HG03439 (cell line): ENCODE measurements around the gene CFD.

Experiments used
- ATAC-seq: cut with Tn5 transposase; IDR thresholded peaks from one replicate; pipeline ENCODE4 v1.9.1; 2021; ENCODE audit warnings: mild to moderate bottlenecking, moderate library complexity; ENCODE audit not compliant: unreplicated experiment

CFD gene

GRCh38 chr19:903266-903797, 43.9 kb downstream of the CFD start:
- no peak for ATAC-seq

GRCh38 chr19:904545-904944, 45.1 kb downstream of the CFD start:
- ATAC-seq = no peak

- no peak for ATAC-seq
Observed at GRCh38 chr19:906480-906879, 47.0 kb downstream of the CFD start.

- no peak for ATAC-seq
Observed at GRCh38 chr19:907183-907853, 47.9 kb downstream of the CFD start.

- ATAC-seq = no peak
Observed at GRCh38 chr19:911197-912033, 52.0 kb downstream of the CFD start.

- ATAC-seq = no peak
Observed at GRCh38 chr19:912181-913079, 53.0 kb downstream of the CFD start.
